ENCODE results near the gene VANGL1.

DNA sequence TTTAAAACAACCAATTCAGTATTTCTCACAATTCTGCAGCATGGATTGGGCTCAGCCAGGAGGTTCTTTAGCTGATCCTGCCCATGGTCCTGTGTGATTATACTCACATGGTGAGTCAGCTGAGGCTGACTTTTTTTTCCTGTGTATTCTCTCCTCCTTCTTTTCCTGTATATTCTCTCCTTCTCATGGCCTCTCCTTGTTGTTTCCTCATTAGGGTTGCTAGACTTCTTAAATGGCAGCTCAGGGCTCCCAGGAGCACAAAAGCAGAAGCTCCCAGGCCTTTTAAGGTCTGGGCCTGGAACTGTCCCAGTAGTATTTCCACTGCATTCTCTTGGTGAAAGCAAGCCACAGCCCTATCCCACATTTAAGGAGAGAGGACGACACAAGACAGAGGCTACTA, 26.8 kb downstream of the VANGL1 start:
- TF ChIP-seq, protein P1, sequence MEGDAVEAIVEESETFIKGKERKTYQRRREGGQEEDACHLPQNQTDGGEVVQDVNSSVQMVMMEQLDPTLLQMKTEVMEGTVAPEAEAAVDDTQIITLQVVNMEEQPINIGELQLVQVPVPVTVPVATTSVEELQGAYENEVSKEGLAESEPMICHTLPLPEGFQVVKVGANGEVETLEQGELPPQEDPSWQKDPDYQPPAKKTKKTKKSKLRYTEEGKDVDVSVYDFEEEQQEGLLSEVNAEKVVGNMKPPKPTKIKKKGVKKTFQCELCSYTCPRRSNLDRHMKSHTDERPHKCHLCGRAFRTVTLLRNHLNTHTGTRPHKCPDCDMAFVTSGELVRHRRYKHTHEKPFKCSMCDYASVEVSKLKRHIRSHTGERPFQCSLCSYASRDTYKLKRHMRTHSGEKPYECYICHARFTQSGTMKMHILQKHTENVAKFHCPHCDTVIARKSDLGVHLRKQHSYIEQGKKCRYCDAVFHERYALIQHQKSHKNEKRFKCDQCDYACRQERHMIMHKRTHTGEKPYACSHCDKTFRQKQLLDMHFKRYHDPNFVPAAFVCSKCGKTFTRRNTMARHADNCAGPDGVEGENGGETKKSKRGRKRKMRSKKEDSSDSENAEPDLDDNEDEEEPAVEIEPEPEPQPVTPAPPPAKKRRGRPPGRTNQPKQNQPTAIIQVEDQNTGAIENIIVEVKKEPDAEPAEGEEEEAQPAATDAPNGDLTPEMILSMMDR (IDR thresholded peaks at IDR 0.05), result no peak
- no peak for TF ChIP-seq EZH2phosphoT487 (IDR thresholded peaks at IDR 0.05)
- TF ChIP-seq EZH2 (IDR thresholded peaks at IDR 0.05), result no peak

Measured in neural progenitor cell (in vitro differentiated cells).